8988T (cell line): ENCODE data around the gene ABI2.

ENCODE experiments used
- DNase-seq: peaks from one replicate; pipeline ENCODE4 v3.0.0; 2011

Gene ABI2

GRCh38 chr2:203490391-203490790, 162.2 kb downstream of the ABI2 start:
- no peak for DNase-seq

- DNase-seq: no peak
These were observed 164.8 kb downstream of the ABI2 start for GRCh38 chr2:203492965-203493364.
